ENCODE data around the gene MYH4. TPM values are rescaled to one million over a fixed set of nuclear protein-coding genes. Genes with fewer than 3 reads are reported as not detected.

MYH4 gene
- total RNA-seq, 1 donor from 2014 or later = not detected

DNA sequence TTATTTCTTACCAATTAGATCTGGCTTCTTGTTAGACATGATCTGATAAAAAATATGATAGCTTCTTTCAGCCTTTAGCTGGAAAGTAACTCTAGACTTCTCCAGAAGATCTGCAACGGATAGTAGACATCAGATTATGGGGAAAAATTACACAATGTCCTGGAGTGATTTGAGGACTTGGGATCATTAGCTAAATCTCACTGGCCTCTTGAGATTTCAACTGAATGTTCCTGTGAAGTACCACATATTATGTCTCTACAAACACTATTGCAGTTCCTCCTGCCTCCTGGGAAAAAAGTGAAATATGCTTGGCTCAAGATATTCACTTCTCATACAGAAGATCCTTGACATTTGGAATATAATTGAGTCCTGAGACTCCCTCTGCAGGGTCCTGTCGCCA is 43.5 kb upstream of the MYH4 start:
- Histone ChIP-seq H3K27ac (replicated peaks) (no peak overlapping the region), H3K27me3 (ENCODE audit: low read depth) (no peaks in the 10 kb centered on the region), H3K36me3 (no peaks in the 10 kb centered on the region), H3K4me1 (no peaks in the 10 kb centered on the region), H3K9me3 (replicated peaks) (no peaks in the 10 kb centered on the region), H3K4me3 (no peak overlapping the region)
- DNase-seq = no peak
- TF ChIP-seq, protein P1, sequence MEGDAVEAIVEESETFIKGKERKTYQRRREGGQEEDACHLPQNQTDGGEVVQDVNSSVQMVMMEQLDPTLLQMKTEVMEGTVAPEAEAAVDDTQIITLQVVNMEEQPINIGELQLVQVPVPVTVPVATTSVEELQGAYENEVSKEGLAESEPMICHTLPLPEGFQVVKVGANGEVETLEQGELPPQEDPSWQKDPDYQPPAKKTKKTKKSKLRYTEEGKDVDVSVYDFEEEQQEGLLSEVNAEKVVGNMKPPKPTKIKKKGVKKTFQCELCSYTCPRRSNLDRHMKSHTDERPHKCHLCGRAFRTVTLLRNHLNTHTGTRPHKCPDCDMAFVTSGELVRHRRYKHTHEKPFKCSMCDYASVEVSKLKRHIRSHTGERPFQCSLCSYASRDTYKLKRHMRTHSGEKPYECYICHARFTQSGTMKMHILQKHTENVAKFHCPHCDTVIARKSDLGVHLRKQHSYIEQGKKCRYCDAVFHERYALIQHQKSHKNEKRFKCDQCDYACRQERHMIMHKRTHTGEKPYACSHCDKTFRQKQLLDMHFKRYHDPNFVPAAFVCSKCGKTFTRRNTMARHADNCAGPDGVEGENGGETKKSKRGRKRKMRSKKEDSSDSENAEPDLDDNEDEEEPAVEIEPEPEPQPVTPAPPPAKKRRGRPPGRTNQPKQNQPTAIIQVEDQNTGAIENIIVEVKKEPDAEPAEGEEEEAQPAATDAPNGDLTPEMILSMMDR (IDR thresholded peaks at IDR 0.05; ENCODE audit: borderline replicate concordance) = no peak
- intact Hi-C loops (cut with micrococcal nuclease) = no loop called here

DNA sequence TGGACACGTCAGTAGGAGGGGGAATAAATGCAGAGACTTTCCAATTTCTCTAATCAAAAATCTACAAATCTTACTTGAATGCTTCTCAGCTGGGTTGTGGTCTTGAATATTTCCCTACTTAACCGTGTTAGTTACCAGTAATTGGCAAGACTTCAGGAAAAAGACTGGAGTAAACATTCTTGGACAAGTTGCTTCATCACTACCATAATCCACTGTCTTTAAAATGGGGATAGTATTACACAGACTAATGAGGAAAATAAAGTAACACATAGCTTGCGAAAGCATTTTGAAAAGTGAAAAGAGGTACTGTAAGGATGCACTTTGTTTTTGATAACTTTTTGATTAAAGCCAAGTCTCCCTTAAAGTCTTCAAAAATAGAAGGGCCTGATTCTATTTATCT is 30.6 kb upstream of the MYH4 start:
- Histone ChIP-seq H3K4me1 (no peaks in the 10 kb centered on the region), H3K27ac (replicated peaks) (no peak overlapping the region), H3K4me3 (no peak overlapping the region), H3K9me3 (replicated peaks) (no peaks in the 10 kb centered on the region), H3K36me3 (no peaks in the 10 kb centered on the region), H3K27me3 (ENCODE audit: low read depth) (no peaks in the 10 kb centered on the region)
- DNase-seq = no peak
- intact Hi-C loops (cut with micrococcal nuclease) = no loop called here
- TF ChIP-seq, protein P1 (IDR thresholded peaks at IDR 0.05; ENCODE audit: borderline replicate concordance) = no peak

DNA sequence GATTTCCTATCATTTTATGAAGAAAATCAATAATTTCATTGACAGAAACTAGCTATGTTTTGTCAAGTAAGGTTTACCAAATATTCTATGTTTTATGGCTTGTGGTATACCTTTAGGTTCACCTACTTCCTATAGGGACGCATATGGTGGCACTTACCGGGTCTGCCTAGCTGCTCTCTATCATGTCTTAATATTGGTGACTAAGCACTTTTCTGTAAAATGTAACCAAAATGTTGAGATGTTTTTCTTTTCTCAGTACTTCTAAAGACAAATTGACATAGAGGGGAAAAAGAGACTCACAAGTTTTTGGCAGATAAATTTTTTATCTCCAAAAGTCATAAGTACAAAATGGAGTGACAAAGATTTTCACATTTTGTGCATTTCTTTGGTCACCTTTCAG is 22.6 kb upstream of the MYH4 start:
- Histone ChIP-seq H3K36me3 (no peaks in the 10 kb centered on the region), H3K9me3 (replicated peaks) (peaks cover 41% of the 10 kb centered on the region), H3K4me3 (no peak overlapping the region), H3K27me3 (ENCODE audit: low read depth) (no peaks in the 10 kb centered on the region), H3K27ac (replicated peaks) (no peak overlapping the region), H3K4me1 (no peaks in the 10 kb centered on the region)
- TF ChIP-seq, protein P1 (IDR thresholded peaks at IDR 0.05; ENCODE audit: borderline replicate concordance) = no peak
- DNase-seq = no peak
- intact Hi-C loops (cut with micrococcal nuclease) = no loop called here

DNA sequence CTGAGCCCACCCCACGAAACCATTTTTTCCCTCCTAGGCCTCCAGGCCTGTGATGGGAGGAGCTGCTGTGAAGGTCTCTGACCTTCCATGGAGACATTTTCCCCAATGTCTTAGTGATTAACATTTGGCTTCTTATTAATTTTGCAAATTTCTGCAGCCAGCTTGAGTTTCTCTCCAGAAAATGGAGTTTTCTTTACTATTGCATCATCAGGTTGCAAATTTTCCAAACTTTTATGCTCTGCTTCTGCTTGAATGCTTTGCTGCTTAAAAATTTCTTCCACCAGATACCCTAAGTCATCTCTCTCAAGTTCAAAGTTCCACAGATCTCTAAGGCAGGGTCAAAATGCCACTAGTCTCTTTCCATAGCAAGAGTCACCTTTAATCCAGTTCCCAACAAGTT is 12.9 kb upstream of the MYH4 start:
- no peak overlapping the region for H3K27ac ChIP-seq (replicated peaks)
- no peaks in the 10 kb centered on the region for H3K27me3 ChIP-seq (ENCODE audit: low read depth)
- no peak overlapping the region for H3K4me3 ChIP-seq
- DNase-seq = no peak
- no peaks in the 10 kb centered on the region for H3K36me3 ChIP-seq
- H3K9me3 ChIP-seq (replicated peaks) = peaks cover 66% of the 10 kb centered on the region
- intact Hi-C loops (cut with micrococcal nuclease) = no loop called here
- H3K4me1 ChIP-seq = no peaks in the 10 kb centered on the region
- TF ChIP-seq, protein P1 (IDR thresholded peaks at IDR 0.05; ENCODE audit: borderline replicate concordance) = no peak

DNA sequence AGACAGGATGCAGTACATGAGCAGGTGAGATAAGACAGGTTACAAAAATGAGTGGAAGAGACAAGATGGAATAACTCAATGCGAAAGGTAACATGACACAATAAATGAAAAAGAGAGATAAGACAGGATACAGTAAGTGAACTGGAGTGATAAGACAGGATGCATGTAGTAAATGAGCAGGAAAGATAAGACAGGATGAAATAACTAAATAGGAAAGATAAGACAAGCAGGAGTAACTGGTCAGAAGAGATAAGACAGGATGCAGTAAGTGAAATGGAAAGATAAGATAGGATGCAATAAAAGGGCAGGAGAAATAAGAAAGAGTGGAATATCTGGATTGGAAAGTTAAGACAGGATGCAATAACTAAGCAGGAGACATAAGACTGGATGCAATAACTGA is 8.3 kb upstream of the MYH4 start:
- Histone ChIP-seq H3K27me3 (ENCODE audit: low read depth) (no peaks in the 10 kb centered on the region), H3K4me1 (no peaks in the 10 kb centered on the region), H3K27ac (replicated peaks) (no peak overlapping the region), H3K9me3 (replicated peaks) (peaks cover 21% of the 10 kb centered on the region), H3K36me3 (no peaks in the 10 kb centered on the region), H3K4me3 (no peak overlapping the region)
- intact Hi-C loops (cut with micrococcal nuclease) = no loop called here
- TF ChIP-seq, protein P1 (IDR thresholded peaks at IDR 0.05; ENCODE audit: borderline replicate concordance) = no peak
- DNase-seq = no peak

DNA sequence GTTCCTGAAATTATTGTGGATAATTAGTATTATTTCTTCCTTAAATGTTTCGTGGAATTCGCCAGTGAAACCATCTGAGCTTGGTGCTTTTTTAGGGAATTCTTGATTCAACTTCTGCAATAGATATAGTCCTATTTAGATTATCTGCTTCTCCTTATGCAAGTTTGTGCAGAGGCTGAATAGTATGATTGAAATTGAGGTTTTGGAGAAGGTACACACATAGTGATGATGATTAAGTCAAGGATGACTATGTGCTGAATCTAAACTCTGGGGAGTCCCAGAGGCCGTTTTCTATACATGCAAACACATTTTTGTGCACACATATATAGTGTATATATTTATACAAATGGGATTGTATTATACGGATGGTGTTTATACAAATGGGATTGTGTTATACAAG is 5.2 kb upstream of the MYH4 start:
- no peaks in the 10 kb centered on the region for H3K9me3 ChIP-seq (replicated peaks)
- no peak overlapping the region for H3K27ac ChIP-seq (replicated peaks)
- intact Hi-C loops (cut with micrococcal nuclease) = no loop called here
- no peak for DNase-seq
- no peaks in the 10 kb centered on the region for H3K27me3 ChIP-seq (ENCODE audit: low read depth)
- no peaks in the 10 kb centered on the region for H3K4me1 ChIP-seq
- TF ChIP-seq, protein P1 (IDR thresholded peaks at IDR 0.05; ENCODE audit: borderline replicate concordance) = no peak
- no peaks in the 10 kb centered on the region for H3K36me3 ChIP-seq
- H3K4me3 ChIP-seq = no peak overlapping the region

Measured in left ventricle myocardium inferior (tissue), 1 donor.